COLO668 (cell line): Measurements from ENCODE around the gene E2F3.

Source experiments
- DNase-seq: peaks from one replicate; lab custom pipeline; 2025; ENCODE audit not compliant: unreplicated experiment; lab: John Stamatoyannopoulos, UW

The E2F3 gene

DNA sequence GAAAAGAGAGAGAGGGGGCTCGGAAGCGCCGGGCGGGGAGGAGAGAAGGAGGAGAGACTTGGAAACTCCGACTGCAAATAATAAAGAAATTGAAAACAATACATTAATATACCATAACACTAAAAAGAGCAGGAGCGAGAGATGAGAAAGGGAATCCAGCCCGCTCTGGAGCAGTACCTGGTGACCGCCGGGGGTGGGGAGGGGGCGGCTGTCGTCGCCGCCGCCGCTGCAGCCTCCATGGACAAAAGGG lies 338 bp downstream of the E2F3 start:
- DNase-seq, result no peak

DNA sequence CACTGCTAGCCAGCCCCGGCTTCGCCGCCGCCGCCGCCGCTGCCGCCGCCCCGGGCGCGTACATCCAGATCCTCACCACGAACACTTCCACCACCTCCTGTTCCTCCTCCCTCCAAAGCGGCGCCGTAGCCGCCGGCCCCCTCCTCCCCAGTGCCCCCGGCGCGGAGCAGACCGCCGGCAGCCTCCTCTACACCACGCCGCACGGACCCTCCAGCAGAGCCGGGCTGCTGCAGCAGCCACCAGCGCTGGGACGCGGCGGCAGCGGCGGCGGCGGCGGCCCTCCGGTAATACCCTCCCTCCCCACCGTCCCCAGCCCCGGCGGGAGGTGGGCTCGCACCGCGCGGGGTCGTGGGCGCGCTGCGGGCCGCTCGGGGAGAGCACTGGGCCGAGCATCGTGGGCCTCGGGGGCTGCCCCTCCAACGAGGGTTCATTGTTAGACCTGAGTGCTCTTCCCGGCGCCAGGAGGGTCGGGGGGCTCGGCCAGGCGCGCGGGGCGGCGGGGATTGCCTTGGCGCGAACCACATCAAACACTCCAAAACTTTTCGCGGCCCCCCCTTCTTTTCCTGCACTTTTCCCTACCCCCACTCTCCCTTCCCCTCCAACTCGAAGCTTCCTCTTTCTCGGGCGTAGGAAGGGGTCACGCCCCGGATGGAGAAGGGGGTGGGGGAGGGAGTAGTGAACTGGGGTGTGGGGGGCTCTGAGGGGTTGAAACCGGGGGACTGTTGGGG lies 827 bp downstream of the E2F3 start:
- peak; percentile 53 for DNase-seq

DNA sequence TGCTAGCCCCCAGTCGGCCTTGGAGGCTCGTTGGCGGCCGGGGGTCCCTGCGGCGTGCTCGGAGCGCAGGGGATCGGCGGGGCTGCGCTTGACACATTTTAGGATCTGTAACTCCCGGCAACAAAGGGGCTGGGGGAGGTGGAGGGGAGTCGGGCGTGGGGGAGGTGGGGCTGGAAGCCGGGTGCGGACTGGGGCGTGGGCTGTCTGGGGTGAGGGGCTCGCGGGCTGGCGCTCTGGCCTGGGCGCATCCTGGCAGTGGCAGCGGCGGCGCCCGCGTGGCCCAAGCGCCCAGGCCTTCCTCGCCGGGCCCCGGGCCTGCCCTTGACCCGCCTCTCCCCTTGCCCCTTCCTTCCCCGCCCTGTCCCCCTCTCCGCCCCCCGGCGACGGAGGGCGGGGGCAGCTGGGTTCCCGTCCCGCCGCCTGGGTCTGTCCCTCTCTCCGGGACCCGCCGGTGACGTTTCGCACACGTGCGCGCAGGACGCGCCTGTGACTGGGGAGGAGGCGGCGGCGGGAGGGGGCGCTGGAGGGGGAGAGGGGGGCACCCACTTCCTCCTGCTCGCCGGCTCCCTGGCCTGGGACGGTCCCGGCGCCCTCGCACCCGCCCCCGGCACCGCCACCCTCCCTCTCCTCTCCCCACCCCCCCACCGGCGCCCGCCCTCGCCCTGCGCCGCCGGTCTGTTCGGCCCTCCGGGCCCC lies 1.5 kb downstream of the E2F3 start:
- DNase-seq, result peak; percentile 86

DNA sequence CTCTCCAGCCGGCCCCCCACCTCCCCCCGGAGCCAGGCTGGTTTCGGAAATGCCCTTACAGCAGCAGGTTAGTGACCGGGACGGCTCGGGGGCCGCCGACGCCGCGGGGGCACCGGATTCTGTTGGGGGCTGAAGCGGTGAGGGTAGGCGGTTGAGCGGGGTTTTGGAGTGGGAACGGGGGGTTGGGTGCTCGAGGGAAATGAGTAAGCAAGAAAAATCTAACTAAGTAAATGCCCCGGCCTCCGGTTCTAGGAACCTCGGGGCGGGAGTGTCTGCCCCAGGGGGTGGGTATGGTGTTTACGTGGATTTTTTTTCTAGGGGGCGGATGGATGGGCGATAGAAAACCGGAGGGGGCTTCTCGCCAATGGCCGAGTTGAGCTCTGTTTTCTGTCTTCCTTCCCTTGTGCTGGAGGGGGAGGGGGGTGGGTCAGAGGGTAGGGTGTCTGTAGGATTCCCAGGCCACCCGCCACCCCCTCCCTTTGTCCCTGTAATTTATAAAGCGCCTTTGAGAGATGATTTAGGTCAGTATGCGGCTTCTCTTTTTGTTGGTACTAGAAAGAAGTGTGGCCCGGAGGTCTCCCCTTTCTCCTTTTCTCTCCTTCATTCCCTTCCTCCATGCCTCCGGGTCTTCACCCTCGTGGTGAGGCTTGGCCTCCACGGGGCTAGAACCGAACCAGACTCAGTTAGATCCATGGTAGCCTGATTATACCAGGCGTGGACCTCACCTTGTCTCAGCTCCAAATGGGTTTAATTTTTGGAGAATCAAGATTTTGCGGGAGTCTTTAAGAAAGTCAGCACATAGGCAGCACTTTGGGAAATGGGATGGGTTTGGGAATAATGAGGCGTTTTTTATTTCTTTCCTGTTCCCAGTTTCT lies 2.3 kb downstream of the E2F3 start:
- DNase-seq, result peak; percentile 45

DNA sequence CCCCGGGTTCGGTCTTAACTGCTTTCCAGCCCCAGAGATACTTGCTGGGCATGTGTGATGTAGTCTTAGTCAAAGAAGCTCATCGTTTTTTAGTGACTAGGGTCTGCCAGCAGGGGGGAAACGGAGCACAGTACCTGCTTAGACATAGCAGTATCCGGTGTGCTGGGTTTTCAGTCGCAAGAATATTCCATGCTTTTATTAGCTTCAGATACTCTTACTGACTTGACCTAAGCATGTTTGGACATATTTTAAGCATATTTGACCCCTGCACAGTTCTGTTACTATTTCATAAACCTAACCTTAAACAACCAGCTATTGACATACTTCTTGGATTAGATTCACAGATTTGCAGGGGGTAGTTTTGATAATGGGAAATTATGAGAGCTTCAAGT lies 3.0 kb downstream of the E2F3 start:
- DNase-seq, result peak; percentile 55

DNA sequence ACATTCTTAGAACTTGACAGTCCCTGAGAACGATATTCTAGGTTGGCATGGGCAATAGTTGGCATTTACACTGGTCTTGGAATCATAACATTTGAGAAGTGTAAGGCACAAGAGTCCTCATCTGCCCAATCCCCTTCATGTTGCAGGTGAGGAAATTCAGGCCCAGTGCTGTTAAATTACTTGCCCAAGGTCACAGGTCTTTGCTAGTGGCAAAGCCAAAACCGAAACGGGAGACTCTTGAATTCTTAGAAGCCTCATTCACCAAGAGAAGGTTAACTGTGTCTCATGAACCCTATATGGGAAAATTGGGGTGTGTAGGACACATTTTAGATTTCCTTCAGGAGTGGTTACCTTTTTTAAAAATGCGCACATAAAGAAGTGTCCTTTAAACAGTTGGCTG lies 7.2 kb downstream of the E2F3 start:
- DNase-seq, result no peak

DNA sequence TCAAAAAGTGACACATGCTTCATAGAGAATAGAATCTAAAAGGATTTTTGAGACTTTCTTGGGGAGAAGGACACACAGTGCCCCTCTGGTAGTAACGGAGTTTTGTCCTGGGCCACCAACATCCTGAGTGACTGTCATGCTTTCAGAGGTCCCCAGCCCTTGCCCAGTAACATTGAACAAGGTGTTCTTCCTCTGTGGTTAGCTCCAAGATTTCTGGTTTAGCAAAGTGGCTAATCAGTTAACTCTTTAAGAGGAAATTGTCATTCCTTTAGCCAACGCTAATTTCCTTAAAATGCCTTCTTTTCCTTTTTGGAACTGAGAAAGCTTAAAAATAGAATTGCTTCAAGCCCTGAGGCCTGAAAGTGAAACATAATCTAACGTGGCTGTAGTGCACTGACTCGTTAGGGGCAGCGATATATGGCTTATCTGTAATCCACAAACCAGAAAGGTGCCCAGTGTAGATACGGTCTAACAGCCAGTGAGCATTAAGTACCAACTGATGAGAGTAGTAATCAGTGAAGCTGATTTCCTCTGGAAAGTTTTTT lies 7.8 kb downstream of the E2F3 start:
- DNase-seq, result no peak

DNA sequence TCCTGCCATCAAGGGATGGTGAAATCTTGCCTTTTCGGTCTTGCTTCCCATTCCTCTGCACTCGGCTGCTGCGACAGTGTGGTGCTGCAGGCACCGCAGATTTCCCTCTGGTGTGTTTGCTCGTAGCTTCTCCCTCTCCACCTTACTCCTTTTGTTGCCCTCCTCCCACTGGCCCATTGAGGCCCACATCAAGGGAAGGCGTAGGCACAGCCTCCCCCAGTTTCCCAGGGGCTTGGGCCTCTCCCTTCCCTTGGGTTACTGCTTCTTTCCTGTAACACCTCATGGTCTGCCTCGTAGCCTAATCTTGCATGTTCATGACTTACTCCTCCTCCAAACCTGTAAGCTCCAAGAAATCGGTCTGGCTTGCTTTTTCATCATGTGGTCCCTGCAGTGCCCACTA lies 9.9 kb downstream of the E2F3 start:
- DNase-seq, result no peak

DNA sequence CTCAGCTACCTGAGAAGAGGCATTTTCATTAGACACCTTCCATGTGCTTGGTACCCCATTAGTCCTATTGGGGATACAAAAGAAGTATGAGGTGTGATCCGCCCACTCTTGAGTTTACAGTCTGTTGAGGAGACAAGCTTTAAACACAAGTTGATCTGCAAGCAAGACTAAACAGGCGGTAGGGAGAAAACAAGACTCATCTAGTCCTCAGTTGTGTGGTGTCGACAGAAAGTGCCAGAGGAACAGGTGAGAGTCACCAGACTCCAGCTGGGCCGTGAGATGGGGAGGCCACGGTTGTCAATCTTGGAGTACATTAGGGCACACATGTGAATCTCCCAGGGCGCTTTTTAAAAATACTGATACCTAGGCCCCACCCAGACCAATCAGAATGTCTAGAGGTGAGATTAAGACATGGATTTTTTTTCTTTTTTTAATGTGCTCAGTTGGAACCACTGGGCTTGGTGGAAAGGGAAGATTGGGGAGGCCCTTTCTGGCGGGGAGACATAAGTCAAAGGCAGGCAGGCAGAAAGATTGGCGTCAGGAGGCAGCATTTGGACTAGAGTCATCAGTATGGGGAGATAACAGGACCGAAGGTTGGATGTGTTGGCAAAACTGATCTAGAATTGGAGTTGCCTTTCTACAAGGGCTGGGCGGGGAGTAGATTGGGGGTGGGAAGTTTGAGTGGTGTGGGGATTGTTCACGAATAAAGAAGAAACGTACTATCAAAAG lies 10.4 kb downstream of the E2F3 start:
- DNase-seq, result no peak

DNA sequence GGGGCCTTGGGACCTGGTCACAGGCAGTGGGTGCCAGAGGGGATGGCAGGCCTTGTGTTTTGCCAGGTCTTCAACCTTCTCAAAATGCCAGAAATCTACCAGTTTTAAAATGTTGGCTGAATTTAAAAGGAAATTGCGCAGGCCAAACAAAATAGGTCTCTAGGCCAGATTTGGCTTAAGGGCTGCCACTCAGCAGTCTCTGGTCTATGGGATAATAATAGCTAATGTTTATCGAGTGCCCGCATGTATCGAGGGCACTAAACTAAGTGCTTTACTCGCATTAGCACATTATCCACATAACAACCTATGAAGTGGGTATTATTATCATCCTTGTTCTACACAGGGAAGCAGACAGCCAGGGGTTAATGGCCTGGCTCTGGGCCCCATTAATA lies 11.0 kb downstream of the E2F3 start:
- no peak for DNase-seq

DNA sequence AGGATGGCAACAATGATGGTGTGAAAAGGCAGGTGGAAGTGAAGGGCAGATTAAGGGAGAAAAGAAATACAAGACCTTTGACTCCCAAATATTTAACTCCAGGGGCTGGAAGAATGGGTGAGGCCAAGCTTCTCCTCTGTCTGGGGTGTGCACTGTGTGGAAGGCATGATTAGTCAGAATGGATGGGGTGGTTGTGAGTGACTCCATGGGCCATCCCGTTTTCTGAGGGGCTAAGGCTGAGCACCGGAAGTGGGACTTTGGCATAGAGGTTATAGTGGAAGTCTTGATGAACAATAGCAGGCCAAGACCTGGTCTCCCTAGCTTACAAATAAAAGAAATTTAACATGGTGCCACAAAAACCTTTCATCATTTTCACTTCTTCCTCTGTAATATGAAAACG lies 12.1 kb downstream of the E2F3 start:
- no peak for DNase-seq

DNA sequence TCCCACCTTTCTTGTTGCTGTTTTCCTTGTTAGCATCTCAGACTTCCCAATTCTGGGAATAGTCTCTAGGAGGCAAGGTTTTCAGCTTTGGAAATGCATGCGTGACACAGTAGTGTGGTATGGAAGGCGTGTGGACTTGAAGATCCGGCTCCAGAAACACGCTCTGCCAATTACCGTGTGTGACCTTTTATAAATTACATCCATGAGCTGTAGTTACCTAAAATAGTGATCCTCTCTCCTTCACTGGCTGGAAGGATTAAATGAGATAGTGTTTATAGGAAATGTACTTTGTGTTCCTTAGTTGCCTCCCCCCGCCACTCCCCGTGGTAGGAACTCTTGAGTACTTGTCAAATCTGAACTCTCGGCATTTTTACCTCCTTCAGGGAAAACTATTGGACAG lies 13.0 kb downstream of the E2F3 start:
- no peak for DNase-seq

DNA sequence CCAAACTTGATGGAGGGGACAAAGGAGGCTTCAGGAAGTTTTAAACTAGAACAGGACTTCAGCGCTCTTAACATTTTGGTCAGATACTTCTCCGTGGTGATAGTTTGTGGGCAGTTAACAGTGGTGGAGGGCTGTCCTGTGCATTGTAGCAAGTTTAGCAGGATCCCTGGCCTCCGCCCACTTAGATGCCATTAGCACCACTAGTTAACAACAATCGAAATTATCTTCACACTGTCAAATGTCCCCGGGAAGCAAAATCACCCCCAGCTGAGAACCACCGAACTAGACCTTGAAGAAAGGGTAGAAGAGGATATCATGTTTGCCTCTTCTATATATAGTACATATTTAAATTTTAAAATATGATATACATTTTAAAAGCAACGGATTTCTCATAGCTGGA lies 13.6 kb downstream of the E2F3 start:
- DNase-seq, result no peak

DNA sequence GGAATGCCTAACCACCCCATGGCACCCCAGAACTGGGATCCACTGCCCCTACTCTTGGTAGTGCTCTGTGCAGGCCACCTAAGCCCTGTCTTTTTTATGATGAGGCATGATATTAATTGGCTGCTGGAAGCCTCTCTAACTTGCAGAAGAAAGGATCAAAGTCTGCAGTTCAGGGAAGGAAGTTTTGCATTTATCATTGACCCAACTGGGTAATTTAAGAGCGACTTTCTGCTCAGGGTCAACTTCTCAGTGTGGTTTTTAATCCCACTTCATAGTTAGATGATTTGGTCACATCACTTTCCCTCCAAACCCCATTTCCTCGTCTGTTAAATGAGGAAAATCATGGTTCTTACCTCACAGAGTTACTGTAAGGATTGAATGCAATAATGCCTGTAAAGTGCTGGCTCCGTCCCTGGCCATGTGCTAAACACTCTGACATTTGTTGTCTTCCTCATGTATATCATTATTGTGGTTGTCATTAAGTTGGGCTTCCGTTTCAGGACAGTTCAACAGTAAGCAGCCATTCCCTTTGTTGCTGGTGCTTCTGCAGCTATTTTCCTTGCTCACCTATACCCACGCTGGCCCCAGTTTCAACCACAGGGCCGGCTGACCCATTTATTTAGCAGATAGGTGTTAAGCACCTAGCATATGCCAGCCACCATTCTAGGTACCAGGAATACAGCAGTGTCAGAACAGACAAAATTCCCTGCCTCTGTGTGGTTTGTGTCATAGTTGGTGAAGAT lies 14.2 kb downstream of the E2F3 start:
- DNase-seq, result no peak

DNA sequence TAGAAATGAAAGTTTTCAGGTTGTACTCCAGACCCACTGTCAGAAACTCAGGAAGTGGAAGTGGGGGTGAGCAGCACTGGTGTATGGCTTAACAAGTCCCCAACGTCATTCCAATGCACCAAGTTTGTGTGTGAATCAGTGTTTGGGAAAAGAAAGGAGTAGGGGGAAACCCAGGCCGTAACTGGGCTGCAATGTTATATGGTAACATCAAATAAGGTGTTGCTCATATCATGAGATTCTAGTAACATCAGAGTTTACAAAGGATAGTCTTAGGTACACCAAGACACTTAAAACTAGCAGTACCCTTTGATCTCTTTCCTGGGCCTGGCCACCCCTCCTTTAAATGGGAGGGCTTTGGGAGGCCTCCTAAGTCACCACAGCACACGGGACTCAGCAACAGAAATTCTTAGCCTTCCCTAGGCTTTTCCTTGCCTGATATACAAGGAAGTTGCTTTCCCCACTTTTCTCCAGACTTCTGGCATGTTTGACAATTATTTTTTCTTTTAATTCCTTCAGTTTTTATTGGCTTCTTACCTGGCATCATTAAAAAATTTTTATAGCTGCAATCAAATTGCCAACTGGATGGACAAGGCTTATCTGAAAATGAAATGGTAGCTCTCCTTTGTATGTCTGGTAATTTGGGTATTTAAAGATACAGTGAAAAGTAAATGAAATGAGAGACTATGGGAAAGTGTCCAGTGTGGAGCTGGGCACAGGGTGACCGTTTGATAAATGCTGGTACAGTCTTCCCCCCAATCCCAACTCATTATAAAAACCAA lies 15.1 kb downstream of the E2F3 start:
- DNase-seq, result no peak

DNA sequence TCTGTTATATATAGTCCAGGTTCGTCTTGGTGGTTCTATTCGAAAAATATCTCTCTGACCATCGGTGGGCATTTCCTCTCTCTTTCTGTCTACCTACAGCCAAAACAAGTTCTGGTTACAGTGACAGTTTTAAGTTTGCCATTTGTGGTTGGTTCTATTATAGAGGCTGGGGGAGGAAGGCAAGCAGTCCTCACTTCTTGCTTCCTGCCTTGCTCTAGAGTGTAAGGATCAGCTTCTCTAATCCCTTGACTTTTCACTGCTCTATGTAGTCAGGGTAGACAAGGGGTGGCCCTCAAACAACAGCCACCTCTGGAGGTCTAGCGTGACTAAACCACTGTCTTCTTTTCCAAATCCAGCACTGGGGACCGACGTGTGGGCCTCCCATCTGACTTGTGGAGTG lies 16.1 kb downstream of the E2F3 start:
- DNase-seq, result no peak

DNA sequence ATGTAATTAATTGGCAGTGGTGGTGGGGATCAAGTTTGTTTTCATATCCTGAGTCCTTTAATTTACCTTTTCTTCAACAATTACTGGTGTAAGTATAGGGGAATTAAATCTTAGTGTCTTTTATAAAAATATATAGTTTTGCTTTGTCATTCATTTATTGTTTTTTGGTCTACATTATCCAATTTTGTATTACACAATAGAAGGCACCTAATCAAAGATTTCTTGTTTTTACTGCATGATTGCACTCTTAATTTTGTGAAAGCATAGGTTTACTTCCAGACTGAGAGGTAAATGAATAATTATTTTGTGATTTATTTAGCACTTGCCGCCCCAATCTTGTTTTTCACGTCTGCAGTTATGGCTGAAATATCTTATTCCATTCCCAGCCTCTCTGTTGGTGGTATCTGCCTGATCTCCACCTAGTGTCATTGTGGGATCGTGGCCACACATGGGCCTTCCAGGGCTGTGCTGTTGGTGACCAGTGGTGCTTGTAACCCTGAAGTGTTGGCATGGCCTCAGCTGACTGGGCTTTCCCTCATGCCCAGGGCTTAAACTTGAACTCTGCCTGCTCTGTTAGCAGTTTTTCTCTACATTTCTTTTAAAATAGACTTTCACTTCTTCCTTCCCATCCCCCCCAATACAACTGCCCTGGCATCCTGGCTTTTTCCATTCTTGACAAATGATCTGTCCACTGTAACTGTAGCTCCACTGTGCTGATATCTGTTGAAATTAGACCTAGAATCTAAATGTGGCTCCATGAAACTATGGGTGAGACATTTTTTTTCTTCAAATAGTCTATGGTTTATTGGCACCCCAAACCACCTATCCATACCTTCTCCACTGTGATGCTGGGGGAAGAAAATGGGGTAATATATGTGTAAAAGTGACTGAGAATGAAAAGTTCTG lies 24.8 kb downstream of the E2F3 start:
- no peak for DNase-seq

DNA sequence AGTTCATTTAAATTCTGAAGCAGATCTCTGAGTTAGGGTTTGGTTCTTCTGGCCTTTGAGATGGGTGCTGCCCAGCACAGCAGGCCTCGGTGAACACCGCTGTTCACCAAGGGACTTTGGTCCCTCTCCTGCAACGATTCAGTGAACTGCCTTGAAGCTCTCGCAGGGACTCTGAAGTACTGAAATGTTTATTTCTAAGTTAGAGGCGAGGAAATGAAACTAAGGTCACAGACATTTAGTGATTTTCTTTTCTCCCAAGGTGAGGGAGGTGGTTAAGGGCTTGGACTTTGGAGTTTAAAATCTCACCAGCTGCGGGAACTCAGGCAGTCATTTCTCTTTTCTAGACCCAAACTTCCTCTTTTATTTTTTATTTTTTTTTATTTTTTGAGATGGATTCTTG lies 26.2 kb downstream of the E2F3 start:
- DNase-seq, result no peak

DNA sequence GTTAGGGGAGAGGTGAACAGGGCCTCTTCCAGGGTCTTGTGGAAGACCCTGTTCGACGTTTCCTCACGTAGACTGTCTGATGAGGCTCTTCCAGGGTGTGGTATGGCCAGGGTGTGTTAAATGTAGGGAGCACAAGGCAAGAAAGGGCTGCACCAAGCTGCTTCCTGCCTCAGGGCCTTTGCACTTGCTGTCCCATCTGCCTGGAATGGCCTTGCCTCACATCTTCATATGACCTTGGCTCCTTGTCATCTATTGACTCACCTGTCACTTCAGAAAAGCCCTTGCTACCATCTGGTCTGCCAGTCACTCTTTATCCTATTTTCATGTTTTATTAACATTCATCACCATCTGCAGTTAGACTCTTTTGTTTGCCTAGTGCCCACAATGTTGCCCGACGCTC lies 31.0 kb downstream of the E2F3 start:
- DNase-seq, result peak; percentile 50
